ENCODE results near the gene CFAP20. TPM values are rescaled to one million over a fixed set of nuclear protein-coding genes. Genes with fewer than 3 reads are reported as not detected.
"Not testable (repeated sequence)": the region's sequence is repeated elsewhere in the genome, so short reads cannot be mapped to it uniquely, and the experiment has no call there.

The CFAP20 gene
- total RNA-seq, 2 experiments from 2014 or later = 250 to 261 TPM

DNA sequence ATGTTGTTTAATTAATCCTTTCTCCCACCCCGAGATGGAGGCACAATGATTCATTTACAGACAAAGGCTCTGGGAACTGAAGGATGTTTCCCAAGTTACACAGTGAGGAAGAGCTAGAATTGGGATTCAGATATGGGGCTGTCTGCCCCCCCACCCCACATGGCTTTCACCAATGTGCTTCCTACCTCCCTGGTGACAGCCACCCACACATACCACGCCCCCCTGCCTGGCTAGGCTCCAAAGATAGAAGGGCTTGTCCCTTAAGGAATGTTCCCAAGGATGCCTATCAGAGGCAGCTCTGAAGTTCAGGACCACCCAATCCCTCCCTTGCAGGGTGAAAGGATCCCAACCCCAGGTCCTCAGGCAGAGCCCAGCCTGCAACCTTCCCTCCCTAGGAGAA lies 32.9 kb downstream of the CFAP20 start:
- H3K27me3 ChIP-seq (ENCODE audit: control insufficient read depth in 1 of 2, insufficient read depth in 2 of 2, low read length in 2 of 2) = no peaks in the 10 kb centered on the region
- H3K27me3 Mint-ChIP-seq = peaks cover 7% of the 10 kb centered on the region
- no peak overlapping the region for H3K4me3 ChIP-seq (ENCODE audit: low read length)
- no peaks in the 10 kb centered on the region for H3K4me1 ChIP-seq (ENCODE audit: insufficient read depth, low read length)
- intact Hi-C loops (cut with DNase I, micrococcal nuclease) = no loop called here
- H3K4me1 Mint-ChIP-seq (ENCODE audit: low read depth) = peaks cover 5% of the 10 kb centered on the region
- no peaks in the 10 kb centered on the region for H3K9me3 Mint-ChIP-seq
- H3K4me3 Mint-ChIP-seq = no peak overlapping the region
- no peak overlapping the region for H3K27ac ChIP-seq (ENCODE audit: low read depth in 1 of 2, low read length in 2 of 2)
- no peaks in the 10 kb centered on the region for H3K36me3 ChIP-seq (ENCODE audit: insufficient read depth, low read length)
- no peak for ATAC-seq (ENCODE audit: poor library complexity)
- no peak for DNase-seq
- no peaks in the 10 kb centered on the region for H3K9me3 ChIP-seq (ENCODE audit: control insufficient read depth in 1 of 2, insufficient read depth in 1 of 2, low read length in 2 of 2)
- TF ChIP-seq, protein P1, sequence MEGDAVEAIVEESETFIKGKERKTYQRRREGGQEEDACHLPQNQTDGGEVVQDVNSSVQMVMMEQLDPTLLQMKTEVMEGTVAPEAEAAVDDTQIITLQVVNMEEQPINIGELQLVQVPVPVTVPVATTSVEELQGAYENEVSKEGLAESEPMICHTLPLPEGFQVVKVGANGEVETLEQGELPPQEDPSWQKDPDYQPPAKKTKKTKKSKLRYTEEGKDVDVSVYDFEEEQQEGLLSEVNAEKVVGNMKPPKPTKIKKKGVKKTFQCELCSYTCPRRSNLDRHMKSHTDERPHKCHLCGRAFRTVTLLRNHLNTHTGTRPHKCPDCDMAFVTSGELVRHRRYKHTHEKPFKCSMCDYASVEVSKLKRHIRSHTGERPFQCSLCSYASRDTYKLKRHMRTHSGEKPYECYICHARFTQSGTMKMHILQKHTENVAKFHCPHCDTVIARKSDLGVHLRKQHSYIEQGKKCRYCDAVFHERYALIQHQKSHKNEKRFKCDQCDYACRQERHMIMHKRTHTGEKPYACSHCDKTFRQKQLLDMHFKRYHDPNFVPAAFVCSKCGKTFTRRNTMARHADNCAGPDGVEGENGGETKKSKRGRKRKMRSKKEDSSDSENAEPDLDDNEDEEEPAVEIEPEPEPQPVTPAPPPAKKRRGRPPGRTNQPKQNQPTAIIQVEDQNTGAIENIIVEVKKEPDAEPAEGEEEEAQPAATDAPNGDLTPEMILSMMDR (IDR thresholded peaks at IDR 0.05) = no peak
- POLR2A ChIA-PET = no interaction called here
- H3K27ac Mint-ChIP-seq = no peak overlapping the region
- CTCF ChIA-PET = interaction anchor here (3.6 kb wide), 1 partner anchor 31 kb away, joined by 21 read pairs; the partner anchor contains the start of gene CFAP20
- H3K36me3 Mint-ChIP-seq (ENCODE audit: low read depth) = no peaks in the 10 kb centered on the region

DNA sequence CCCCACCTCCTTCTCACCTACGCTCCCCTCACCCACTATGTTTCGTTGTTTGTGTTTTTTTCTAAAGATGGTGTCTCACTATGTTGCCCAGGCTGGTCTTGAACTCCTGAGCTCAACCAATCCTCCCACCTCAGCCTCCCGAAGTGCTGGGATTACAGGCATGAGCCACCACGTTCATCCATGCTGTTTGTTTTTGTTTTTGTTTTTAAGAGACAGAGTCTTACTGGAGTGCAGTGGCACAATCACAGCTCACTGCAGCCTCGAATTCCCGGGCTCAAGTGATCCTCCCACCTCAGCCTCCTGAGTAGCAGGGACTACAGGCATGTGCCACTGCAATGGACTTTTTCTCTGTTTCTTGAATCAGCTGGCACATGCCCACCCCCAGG lies 33.6 kb downstream of the CFAP20 start:
- H3K27ac ChIP-seq (ENCODE audit: low read depth in 1 of 2, low read length in 2 of 2); H3K27me3 ChIP-seq (ENCODE audit: control insufficient read depth in 1 of 2, insufficient read depth in 2 of 2, low read length in 2 of 2); ATAC-seq (ENCODE audit: poor library complexity); H3K9me3 Mint-ChIP-seq; H3K36me3 Mint-ChIP-seq (ENCODE audit: low read depth); intact Hi-C loops (cut with DNase I, micrococcal nuclease); DNase-seq; H3K4me1 Mint-ChIP-seq (ENCODE audit: low read depth); H3K27me3 Mint-ChIP-seq; H3K4me3 ChIP-seq (ENCODE audit: low read length); H3K36me3 ChIP-seq (ENCODE audit: insufficient read depth, low read length); H3K4me3 Mint-ChIP-seq; H3K27ac Mint-ChIP-seq; POLR2A ChIA-PET; H3K4me1 ChIP-seq (ENCODE audit: insufficient read depth, low read length); H3K9me3 ChIP-seq (ENCODE audit: control insufficient read depth in 1 of 2, insufficient read depth in 1 of 2, low read length in 2 of 2): not testable (repeated sequence)
- CTCF ChIA-PET = interaction anchor here (3.6 kb wide), 1 partner anchor 32 kb away, joined by 21 read pairs; the partner anchor contains the start of gene CFAP20

DNA sequence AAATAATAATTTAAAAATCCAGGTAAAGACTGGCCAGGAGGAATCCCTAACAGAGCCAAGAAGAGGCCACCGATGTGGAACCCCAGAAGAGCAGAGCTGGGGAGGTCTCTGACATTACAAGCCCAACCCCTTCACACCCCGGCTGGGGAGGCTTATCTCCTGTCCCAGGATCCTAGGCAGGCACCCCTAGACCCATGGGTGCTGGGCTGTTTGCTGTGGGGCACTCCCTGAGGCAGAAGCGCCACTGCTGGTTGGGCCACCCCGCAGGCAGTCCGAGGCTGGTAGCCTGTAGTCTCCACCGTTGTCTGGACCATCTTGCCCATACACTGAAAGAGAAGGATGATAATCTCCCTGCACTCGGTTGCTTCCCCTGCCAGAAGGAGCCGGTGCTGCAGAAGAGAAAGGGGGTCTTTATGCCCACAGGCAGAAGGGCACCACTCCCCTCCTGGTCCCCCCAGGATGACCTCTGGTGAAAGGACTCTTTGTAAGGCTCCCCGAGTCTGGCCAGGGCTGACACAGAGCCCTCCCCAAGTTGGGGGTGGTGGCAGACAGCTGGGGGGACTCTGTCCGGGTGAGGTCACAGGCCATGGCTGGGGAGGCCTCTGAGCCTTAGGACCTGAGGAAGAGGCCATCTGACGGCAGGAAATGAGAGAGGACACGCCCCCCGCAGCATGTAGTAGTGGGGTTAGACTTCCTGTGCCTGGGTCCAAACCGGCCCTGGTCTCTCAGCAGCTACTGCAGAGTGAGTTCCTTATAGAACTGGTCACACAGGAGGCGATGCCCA lies 34.2 kb downstream of the CFAP20 start:
- H3K9me3 ChIP-seq (ENCODE audit: control insufficient read depth in 1 of 2, insufficient read depth in 1 of 2, low read length in 2 of 2) = no peaks in the 10 kb centered on the region
- intact Hi-C loops (cut with DNase I, micrococcal nuclease) = no loop called here
- H3K4me1 ChIP-seq (ENCODE audit: insufficient read depth, low read length) = no peaks in the 10 kb centered on the region
- H3K36me3 ChIP-seq (ENCODE audit: insufficient read depth, low read length) = no peaks in the 10 kb centered on the region
- TF ChIP-seq, protein P1 (IDR thresholded peaks at IDR 0.05) = no peak
- H3K4me3 ChIP-seq (ENCODE audit: low read length) = no peak overlapping the region
- ChIA-PET POLR2A (no interaction called here), CTCF (interaction anchor here (3.6 kb wide), 1 partner anchor 32 kb away, joined by 21 read pairs; the partner anchor contains the start of gene CFAP20)
- ATAC-seq (ENCODE audit: poor library complexity) (no peak), DNase-seq (no peak)
- Mint-ChIP-seq H3K4me1 (ENCODE audit: low read depth) (no peaks in the 10 kb centered on the region), H3K27me3 (peaks cover 7% of the 10 kb centered on the region), H3K27ac (no peak overlapping the region), H3K36me3 (ENCODE audit: low read depth) (no peaks in the 10 kb centered on the region), H3K4me3 (no peak overlapping the region), H3K9me3 (no peaks in the 10 kb centered on the region)
- no peaks in the 10 kb centered on the region for H3K27me3 ChIP-seq (ENCODE audit: control insufficient read depth in 1 of 2, insufficient read depth in 2 of 2, low read length in 2 of 2)
- H3K27ac ChIP-seq (ENCODE audit: low read depth in 1 of 2, low read length in 2 of 2) = no peak overlapping the region

DNA sequence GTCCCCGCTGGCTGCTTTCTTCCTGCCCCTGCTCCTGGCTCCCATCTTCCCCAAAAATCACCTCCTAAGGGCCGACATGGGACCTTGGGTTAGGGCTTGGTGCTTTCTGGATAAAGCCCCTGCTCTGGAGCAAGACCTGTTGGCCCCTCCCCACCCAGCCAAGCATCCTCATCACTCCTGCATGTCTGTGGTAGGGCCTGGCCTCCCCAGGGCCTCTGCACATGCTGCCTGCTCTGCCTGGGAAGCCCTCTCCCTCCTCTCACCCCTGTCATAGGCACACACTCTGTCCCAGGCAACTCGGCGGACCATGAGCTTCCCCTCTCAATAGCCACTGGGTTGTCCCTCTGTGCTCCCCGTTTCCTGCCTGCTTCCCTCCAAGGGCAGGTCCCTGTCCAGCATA lies 35.2 kb downstream of the CFAP20 start:
- no peak overlapping the region for H3K27ac Mint-ChIP-seq
- ATAC-seq (ENCODE audit: poor library complexity) = no peak
- H3K4me3 ChIP-seq (ENCODE audit: low read length) = no peak overlapping the region
- H3K9me3 ChIP-seq (ENCODE audit: control insufficient read depth in 1 of 2, insufficient read depth in 1 of 2, low read length in 2 of 2) = no peaks in the 10 kb centered on the region
- TF ChIP-seq, protein P1 (IDR thresholded peaks at IDR 0.05) = no peak
- H3K9me3 Mint-ChIP-seq = no peaks in the 10 kb centered on the region
- no peaks in the 10 kb centered on the region for H3K4me1 Mint-ChIP-seq (ENCODE audit: low read depth)
- H3K4me3 Mint-ChIP-seq = no peak overlapping the region
- intact Hi-C loops (cut with DNase I, micrococcal nuclease) = no loop called here
- no peak overlapping the region for H3K27ac ChIP-seq (ENCODE audit: low read depth in 1 of 2, low read length in 2 of 2)
- peaks cover 7% of the 10 kb centered on the region for H3K27me3 Mint-ChIP-seq
- CTCF ChIA-PET = no interaction called here
- no peaks in the 10 kb centered on the region for H3K36me3 Mint-ChIP-seq (ENCODE audit: low read depth)
- H3K27me3 ChIP-seq (ENCODE audit: control insufficient read depth in 1 of 2, insufficient read depth in 2 of 2, low read length in 2 of 2) = no peaks in the 10 kb centered on the region
- H3K36me3 ChIP-seq (ENCODE audit: insufficient read depth, low read length) = no peaks in the 10 kb centered on the region
- H3K4me1 ChIP-seq (ENCODE audit: insufficient read depth, low read length) = no peaks in the 10 kb centered on the region
- no peak for DNase-seq
- POLR2A ChIA-PET = no interaction called here

DNA sequence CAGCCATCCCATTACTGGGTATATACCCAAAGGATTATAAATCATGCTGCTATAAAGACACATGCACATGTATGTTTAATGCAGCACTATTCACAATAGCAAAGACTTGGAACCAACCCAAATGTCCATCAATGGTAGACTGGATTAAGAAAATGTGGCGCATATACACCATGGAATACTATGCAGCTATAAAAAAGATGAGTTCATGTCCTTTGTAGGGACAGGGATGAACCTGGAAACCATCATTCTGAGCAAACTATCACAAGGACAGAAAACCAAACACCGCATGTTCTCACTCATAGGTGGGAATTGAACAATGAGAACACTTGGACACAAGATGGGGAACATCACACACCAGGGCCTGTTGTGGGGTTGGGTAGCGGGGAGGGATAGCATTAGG lies 38.8 kb downstream of the CFAP20 start:
- ATAC-seq (ENCODE audit: poor library complexity); CTCF ChIA-PET; intact Hi-C loops (cut with DNase I, micrococcal nuclease): not testable (repeated sequence)

More for the DNA sequence above, 38.8 kb downstream of the CFAP20 start:
- H3K27me3 Mint-ChIP-seq; H3K27ac Mint-ChIP-seq; H3K4me1 Mint-ChIP-seq (ENCODE audit: low read depth); H3K9me3 Mint-ChIP-seq; DNase-seq; H3K36me3 ChIP-seq (ENCODE audit: insufficient read depth, low read length); H3K4me1 ChIP-seq (ENCODE audit: insufficient read depth, low read length); H3K36me3 Mint-ChIP-seq (ENCODE audit: low read depth); H3K27me3 ChIP-seq (ENCODE audit: control insufficient read depth in 1 of 2, insufficient read depth in 2 of 2, low read length in 2 of 2); H3K27ac ChIP-seq (ENCODE audit: low read depth in 1 of 2, low read length in 2 of 2); H3K4me3 ChIP-seq (ENCODE audit: low read length); H3K4me3 Mint-ChIP-seq; H3K9me3 ChIP-seq (ENCODE audit: control insufficient read depth in 1 of 2, insufficient read depth in 1 of 2, low read length in 2 of 2); POLR2A ChIA-PET: not testable (repeated sequence)

Data from CD4-positive, alpha-beta T cell (primary cell).